Body of pancreas (tissue), 4 donors: ENCODE results near the gene CCDC63.

Experiments used
- CTCF ChIP-seq, 7 experiments: fragments of 450-650 bp in 4 of 7; fragments of 200-600 bp in 3 of 7; sonication (generic) in 3 of 7; IDR thresholded peaks; one replicate each; pipeline ENCODE4 v1.5.1; 2016 to 2019; ENCODE audit warnings: antibody characterized with exemption in 7 of 7
- POLR2A ChIP-seq, 3 donors: fragments of 450-650 bp; IDR thresholded peaks; one replicate each; pipeline ENCODE4 v1.6.1; 2016; ENCODE audit warnings: antibody characterized with exemption in 3 of 3, mild to moderate bottlenecking in 2 of 3

- TF ChIP-seq CTCF (IDR thresholded peaks at IDR 0.05), result no peak
- TF ChIP-seq POLR2A (IDR thresholded peaks at IDR 0.05), result no peak
These were observed 83.0 kb downstream of the CCDC63 start for GRCh38 chr12:110929818-110930217.
